HG02571 (cell line): ENCODE measurements around the gene TEX101.
"Not testable (repeated sequence)": the region's sequence is repeated elsewhere in the genome, so short reads cannot be mapped to it uniquely, and the experiment has no call there.

ENCODE experiments used
- ATAC-seq: cut with Tn5 transposase; IDR thresholded peaks from one replicate; pipeline ENCODE4 v1.9.1; 2021; ENCODE audit warnings: mild to moderate bottlenecking, moderate library complexity; ENCODE audit not compliant: unreplicated experiment

Gene TEX101

GRCh38 chr19:43416951-43417623 lies 2.4 kb downstream of the TEX101 start:
- ATAC-seq = no peak

DNA sequence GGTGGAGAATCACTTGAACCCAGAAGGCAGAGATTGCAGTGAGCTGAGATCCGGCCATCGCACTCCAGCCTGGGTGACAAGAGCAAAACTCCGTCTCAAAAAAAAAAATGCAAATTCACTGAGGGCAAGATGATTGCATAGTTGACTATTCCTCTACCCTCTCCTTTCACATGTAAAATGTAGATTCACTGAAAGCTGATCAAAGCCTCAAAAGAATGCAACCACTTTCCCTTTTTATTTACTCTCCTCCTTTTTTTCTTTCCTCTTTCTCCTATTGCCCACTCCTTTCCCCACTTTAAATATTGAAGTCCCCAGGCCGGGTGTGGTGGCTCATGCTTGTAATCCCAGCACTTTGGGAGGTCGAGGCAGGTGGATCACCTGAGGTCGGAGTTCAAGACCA lies 6.3 kb downstream of the TEX101 start:
- no peak for ATAC-seq

DNA sequence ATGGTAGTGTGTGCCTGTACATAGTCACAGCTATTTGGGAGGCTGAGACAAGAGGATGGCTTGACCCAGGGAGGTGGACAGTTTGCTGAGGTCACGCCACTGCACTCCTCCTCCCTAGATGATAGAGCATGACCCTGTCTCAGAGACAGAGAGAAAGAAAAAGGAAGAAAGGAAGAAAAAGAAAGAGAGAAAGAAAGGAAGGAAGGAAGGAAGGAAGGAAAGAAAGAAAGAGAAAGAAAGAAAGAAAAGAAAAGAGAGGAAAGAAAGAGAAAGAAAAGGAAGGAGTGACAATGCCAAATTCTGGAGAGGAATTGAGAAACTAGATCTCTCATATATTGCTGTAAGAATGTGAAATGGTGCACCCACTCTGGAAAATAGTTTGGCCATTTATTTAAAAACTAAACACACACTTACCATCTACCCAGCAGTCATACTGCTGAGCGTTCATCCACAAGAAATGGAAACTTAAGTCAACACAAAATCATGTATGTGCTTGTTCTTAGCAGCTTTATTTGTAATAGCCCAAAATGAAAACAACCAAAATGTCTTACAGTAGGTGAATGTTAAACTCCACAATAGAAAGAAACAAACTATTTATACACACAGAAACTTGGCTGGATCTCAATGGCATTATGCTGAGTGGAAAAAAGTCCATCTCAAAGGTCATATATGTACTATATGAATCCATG lies 7.5 kb downstream of the TEX101 start:
- no peak for ATAC-seq

DNA sequence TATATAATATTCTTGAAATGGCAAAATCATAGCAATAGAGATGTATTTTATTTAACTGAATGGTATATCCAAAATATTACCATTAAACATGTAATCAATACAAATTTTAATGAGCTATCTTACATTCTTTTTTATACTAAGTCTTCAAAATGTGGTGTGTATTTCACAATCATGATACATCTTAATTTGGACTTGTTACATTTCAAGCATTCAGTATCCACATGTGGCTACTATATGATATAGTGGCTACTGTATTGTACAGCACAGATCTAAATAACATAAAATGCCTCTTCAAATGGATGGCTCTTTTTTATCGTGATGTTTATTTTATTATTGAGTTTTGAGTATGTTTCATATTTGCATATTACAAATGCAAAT lies 8.0 kb downstream of the TEX101 start:
- ATAC-seq = no peak

GRCh38 chr19:43423779-43424178 lies 9.1 kb downstream of the TEX101 start:
- ATAC-seq = no peak

- no peak for ATAC-seq
Observed at GRCh38 chr19:43425567-43426392, 11.1 kb downstream of the TEX101 start.

DNA sequence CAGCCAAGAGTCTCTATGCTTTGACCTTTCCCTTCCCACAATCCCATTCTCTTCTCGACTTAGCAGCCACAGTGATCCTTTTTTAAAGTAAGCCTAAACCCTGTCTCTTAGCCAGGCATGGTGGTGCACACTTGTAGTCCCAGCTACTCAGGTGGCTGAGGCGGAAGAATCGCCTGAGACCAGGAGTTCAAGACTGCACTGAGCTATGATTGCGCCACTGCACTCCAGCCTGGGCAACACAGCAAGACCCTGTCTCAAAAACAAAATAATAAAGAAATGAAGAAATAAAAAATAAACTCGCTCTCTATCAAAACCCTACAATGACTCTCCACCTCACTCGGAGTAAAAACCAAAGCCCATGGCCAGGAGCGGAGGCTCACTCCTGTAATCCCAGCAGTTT lies 14.7 kb downstream of the TEX101 start:
- no peak for ATAC-seq

DNA sequence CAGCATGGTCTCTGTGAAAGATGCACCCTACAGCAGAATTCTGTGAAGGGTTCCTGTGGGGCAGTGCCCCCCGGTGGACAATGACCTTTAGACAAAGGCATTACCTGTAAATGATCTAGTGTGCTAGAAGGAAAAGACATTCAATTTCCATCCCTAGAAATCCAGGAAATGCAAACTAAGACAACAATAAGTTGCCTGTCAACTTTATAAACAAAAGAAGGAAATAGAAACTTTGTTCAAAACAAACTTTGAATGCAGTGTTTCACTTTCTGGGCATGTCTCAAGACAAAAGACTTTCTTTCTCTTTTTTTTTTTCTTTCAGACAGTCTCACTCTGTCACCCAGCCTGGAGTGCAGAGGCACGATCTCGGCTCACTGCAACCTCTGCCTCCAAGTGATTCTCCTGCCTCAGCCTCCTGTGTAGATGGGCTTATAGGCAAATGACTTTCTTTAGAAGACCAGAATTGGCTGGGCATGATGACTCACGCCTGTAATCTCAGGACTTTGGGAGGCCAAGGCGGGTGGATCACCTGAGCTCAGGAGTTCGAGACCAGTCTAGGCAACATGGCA lies 15.5 kb downstream of the TEX101 start:
- no peak for ATAC-seq

- ATAC-seq = no peak
Observed at GRCh38 chr19:43430976-43431375, 16.3 kb downstream of the TEX101 start.

- ATAC-seq = no peak
Observed at GRCh38 chr19:43433358-43433673, 18.6 kb downstream of the TEX101 start.

- ATAC-seq = no peak
Observed at GRCh38 chr19:43433689-43434088, 19.0 kb downstream of the TEX101 start.

DNA sequence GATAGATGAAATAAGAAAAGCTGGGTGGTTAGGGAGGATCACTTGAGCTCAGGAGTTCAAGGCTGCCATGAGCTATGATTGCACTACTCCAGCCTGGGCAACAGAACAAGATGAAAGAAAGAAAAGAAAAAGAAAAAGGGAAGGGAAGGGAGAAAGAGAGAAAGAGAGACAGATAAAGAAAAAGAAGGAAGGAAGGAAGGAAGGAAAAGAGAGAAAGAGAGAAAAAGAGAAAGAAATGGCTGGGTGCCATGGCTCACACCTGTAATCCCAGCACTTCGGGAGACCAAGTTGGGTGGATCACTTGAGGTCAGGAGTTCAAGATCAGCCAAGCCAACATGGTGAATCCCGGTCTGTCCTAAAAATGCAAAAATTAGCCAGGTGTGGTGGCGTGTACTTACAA lies 21.1 kb downstream of the TEX101 start:
- no peak for ATAC-seq

DNA sequence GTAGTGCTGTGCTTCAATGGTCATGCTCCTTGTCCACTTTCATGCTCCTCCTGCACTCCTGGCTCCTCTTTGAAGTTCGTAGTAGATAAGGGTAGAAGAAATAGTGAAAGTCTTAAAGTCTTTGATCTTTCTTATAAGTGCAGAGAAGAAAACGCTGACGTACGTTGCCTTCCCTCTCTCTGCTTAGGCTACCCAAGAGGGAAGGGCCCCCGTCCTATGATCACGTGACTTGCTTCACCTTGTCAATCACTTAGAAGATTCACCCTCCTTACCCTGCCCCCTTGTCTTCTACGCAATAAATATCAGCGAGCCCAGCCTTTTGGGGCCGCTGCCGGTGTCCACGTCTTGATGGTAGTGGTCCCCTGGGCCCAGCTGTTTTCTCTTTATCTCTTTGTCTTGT lies 22.6 kb downstream of the TEX101 start:
- not testable (repeated sequence) for ATAC-seq

DNA sequence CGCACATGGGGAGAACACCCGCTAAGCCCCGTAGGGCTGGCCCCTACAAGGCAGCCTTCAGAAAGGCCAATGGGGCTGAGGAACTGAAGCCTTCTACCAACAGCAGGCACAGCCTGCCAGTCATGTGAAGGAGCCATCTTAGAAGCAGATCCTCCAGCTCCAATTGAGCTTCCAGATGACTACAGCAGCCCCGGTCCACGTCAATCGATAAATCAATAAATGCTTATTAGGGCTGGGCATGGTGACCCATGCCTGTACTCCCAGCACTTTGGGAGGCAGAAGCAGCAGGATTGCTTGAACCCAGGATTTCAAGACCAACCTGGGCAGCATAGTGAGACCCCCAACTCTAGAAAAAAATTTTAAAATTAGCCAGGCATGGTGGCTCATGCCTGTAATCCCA lies 23.0 kb downstream of the TEX101 start:
- ATAC-seq = no peak

DNA sequence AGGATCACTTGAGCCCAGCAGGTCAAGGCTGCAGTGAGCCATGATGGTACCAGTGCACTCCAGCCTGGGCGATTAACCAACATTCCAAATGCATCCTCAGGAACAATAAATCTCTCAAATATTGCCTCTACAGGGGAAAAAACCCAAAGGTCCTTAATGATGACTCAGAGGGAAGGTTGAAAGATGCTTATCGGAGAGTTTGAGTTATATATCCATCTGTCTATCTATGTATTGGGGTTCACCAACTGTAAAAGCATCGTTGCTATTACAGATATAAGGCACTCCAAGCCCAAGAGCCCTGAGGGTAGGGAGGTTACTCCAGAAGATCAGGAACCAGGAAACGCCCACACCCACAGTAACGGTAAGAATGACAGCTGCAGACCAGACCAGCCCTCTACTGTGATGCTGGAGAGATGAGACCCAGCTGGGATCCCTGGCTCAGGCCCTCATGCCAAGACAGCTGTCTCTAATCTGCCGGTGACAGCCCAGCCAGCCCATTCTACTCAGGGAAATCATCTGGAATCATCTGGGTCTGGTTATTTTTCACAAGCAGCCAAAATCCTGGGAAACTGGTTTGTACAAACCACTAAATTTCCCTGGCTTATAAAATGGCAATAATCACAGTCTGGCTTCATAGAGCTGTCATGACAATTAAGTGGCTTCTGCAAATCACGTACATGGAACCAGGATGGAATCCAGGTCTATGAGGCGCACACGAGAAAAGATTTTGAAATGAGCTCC lies 23.8 kb downstream of the TEX101 start:
- no peak for ATAC-seq

DNA sequence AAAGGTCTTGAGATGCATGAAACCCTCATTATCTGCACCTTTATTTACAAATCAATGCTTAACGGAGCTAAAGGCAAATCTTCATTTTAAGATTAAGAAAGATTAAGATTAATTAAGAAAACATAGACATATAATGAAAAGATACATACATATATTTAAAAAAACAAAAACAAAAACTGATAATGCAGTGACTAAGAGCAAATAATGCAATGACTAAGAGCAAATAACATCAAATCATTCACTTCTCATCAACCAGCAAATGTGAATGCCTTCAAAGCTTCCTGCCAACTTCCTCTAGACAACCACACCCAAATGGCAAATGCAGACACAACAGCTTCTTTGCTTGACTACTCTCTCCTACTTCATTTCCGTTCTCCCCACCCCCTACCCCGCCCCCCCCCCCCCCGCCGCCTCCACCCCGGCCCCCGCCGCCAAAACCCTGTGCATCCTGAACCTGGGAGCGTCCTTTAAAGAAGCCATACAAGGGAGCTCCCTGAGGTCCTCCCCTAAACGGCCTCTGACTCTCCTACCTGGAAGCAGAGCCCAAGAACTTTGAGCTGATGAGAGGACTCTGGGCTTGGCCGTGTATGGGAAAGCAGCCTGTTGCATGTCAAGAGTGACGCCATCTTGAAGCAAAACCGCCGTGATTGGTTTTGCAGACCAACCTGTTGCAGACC lies 24.5 kb downstream of the TEX101 start:
- no peak for ATAC-seq

GRCh38 chr19:43439709-43440063 lies 25.0 kb downstream of the TEX101 start:
- ATAC-seq = no peak

GRCh38 chr19:43441716-43442115 lies 27.0 kb downstream of the TEX101 start:
- no peak for ATAC-seq

DNA sequence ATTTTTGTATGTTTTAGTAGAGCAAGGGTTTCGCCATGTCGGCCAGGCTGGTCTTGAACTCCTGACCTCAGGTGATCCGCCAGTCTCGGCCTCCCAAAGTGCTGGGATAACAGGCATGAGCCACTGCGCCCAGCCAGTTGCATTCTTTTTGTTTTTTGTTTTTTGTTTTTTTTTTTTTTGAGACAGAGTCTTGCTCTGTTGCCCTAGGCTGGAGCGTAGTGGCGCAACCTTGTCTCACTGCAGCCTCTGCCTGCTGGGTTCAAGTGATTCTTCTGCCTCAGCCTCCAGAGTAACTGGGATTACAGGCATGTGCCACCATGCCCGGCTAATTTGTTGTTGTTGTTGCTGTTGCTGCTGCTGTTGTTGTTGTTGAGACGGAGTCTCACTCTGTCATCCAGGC lies 29.4 kb downstream of the TEX101 start:
- ATAC-seq = not testable (repeated sequence)

- ATAC-seq = no peak
Observed at GRCh38 chr19:43444531-43445287, 30.0 kb downstream of the TEX101 start.
